HepG2 (cell line): ENCODE results near the gene HSD11B1L. TPM values are rescaled to one million over a fixed set of nuclear protein-coding genes. Genes with fewer than 3 reads are reported as not detected.
A peak's percentile ranks its signal among the peaks of the same experiment; 100 is the strongest.

ENCODE experiments used
- ARID3A ChIP-seq: IDR thresholded peaks from 2 replicates; pipeline ENCODE4 v1.6.1; 2012; ENCODE audit warnings: low read depth, low read length, improper control_type of control experiment
- ELF3 ChIP-seq: IDR thresholded peaks from 2 replicates; pipeline ENCODE4 v1.6.1; 2016; ENCODE audit warnings: missing genetic modification reagents, missing compliant biosample characterization
- GATAD2A ChIP-seq: IDR thresholded peaks from 2 replicates; pipeline ENCODE4 v1.6.1; 2016
- GPBP1L1 ChIP-seq: sonication (generic); formaldehyde crosslinking; IDR thresholded peaks from 2 replicates; pipeline ENCODE4 v1.5.0; 2020; ENCODE audit warnings: mild to moderate bottlenecking, missing genetic modification reagents
- IRF1 ChIP-seq: sonication (generic); formaldehyde crosslinking; IDR thresholded peaks from 2 replicates; pipeline ENCODE4 v1.4.0; 2020; ENCODE audit warnings: low read depth, mild to moderate bottlenecking, missing genetic modification reagents
- ISX ChIP-seq: sonication (generic); formaldehyde crosslinking; conservative IDR thresholded peaks from 2 replicates; pipeline ENCODE4 v1.5.0; 2020; ENCODE audit warnings: missing genetic modification reagents
- NBN ChIP-seq: fragments of 450-650 bp; conservative IDR thresholded peaks from 2 replicates; pipeline ENCODE4 v1.6.1; 2017
- NR1H2 ChIP-seq: sonication (generic); formaldehyde crosslinking; IDR thresholded peaks from 2 replicates; pipeline ENCODE4 v1.8.1; 2022; ENCODE audit warnings: low read depth, missing genetic modification reagents, borderline replicate concordance
- PAXIP1 ChIP-seq: sonication (generic); formaldehyde crosslinking; conservative IDR thresholded peaks from 2 replicates; pipeline ENCODE4 v1.4.0; 2020; ENCODE audit warnings: mild to moderate bottlenecking, missing genetic modification reagents, moderate library complexity
- POLR2AphosphoS2 ChIP-seq: IDR thresholded peaks from 2 replicates; pipeline ENCODE4 v1.6.1; 2011; ENCODE audit warnings: low read depth, low read length, improper control_type of control experiment
- TCF7 ChIP-seq: sonication (generic); IDR thresholded peaks from 2 replicates; pipeline ENCODE4 v1.6.1; 2016; ENCODE audit warnings: antibody characterized with exemption, low read depth
- TMF1 ChIP-seq: sonication (generic); formaldehyde crosslinking; IDR thresholded peaks from 2 replicates; pipeline ENCODE4 v1.8.1; 2022; ENCODE audit warnings: low read depth, missing genetic modification reagents
- ZNF331 ChIP-seq: sonication (generic); formaldehyde crosslinking; IDR thresholded peaks from 2 replicates; pipeline ENCODE4 v1.4.0; 2020; ENCODE audit warnings: missing genetic modification reagents
- ZNF501 ChIP-seq: sonication (generic); formaldehyde crosslinking; IDR thresholded peaks from 2 replicates; pipeline ENCODE4 v1.5.1; 2020; ENCODE audit warnings: mild to moderate bottlenecking, moderate library complexity, missing genetic modification reagents
- ZNF589 ChIP-seq: sonication (generic); formaldehyde crosslinking; conservative IDR thresholded peaks from 2 replicates; pipeline ENCODE4 v1.8.0; 2022; ENCODE audit warnings: mild to moderate bottlenecking, moderate library complexity, missing genetic modification reagents
- ZNF598 ChIP-seq: sonication (generic); formaldehyde crosslinking; IDR thresholded peaks from 2 replicates; pipeline ENCODE4 v1.5.1; 2020; ENCODE audit warnings: mild to moderate bottlenecking, missing genetic modification reagents, borderline replicate concordance
- ZNF891 ChIP-seq: sonication (generic); formaldehyde crosslinking; IDR thresholded peaks from 2 replicates; pipeline ENCODE4 v1.5.0; 2020; ENCODE audit warnings: mild to moderate bottlenecking, missing genetic modification reagents
- ZSCAN5A ChIP-seq: sonication (generic); formaldehyde crosslinking; IDR thresholded peaks from 2 replicates; pipeline ENCODE4 v1.8.0; 2022; ENCODE audit warnings: mild to moderate bottlenecking, missing genetic modification reagents, borderline replicate concordance
- polyA plus RNA-seq, 8 experiments: library from polyadenylated mRNA; depleted of rRNA in 3 of 8; stranded (reverse) in 7 of 8; unstranded in 1 of 8; fragments of >200 nt; fragmentation: Illumina TruSeq in 4 of 8; extraction: Trizol in 4 of 8; gene quantifications; 2 replicates each; pipeline versions ENCODE4 v1.2.1 to v1.2.3, GENCODE V29; 2011 to 2016; ENCODE audit warnings: low read depth in 4 of 8, missing spikeins in 1 of 8, mixed read lengths in 1 of 8; ENCODE audit not compliant: insufficient read depth in 1 of 8
- total RNA-seq, 5 experiments: library from RNA; depleted of rRNA; stranded (reverse); fragments of >200 nt; fragmentation: Illumina TruSeq; extraction: Trizol; gene quantifications; 2 replicates each; pipeline ENCODE4 v1.2.3, GENCODE V29; 2016; ENCODE audit warnings: low read depth in 1 of 5

HSD11B1L gene
- total and polyA plus RNA-seq, 2 of the 13 experiments (the other 11 are each of a cell fraction or from before 2014, with no cell fraction given): 2.8 to 3.9 TPM

- TF ChIP-seq GPBP1L1 (CRISPR knock-in tag): no peak
- peak; percentile 39; the same call in 1 of the 2 replicates for TF ChIP-seq ELF3 (CRISPR knock-in tag)
- TF ChIP-seq ZNF598: no peak
- TF ChIP-seq ZNF331 (CRISPR knock-in tag): peak; percentile 33; the same call in 1 of the 2 replicates
- no peak for TF ChIP-seq NBN
- TF ChIP-seq GATAD2A (CRISPR knock-in tag): peak; percentile 50
- peak; percentile 90 for TF ChIP-seq ZNF501 (CRISPR knock-in tag)
- TF ChIP-seq ARID3A: no peak
- no peak for TF ChIP-seq ZNF891 (CRISPR knock-in tag)
- TF ChIP-seq PAXIP1: no peak; the same call in 1 of the 2 replicates
- TF ChIP-seq IRF1 (CRISPR knock-in tag): no peak
- TF ChIP-seq POLR2AphosphoS2: no peak
- no peak for TF ChIP-seq ISX (CRISPR knock-in tag)
- TF ChIP-seq TMF1 (CRISPR knock-in tag): no peak
- no peak for TF ChIP-seq TCF7
- no peak for TF ChIP-seq ZSCAN5A (CRISPR knock-in tag)
- 0 out of 2 replicates have a peak, but pooled peaks have one; percentile 1 for TF ChIP-seq NR1H2 (CRISPR knock-in tag)
- TF ChIP-seq ZNF589 (CRISPR knock-in tag): no peak
Observed at GRCh38 chr19:5680437-5681368, at the start of gene HSD11B1L, which contains the start of gene MICOS13 (continued).
